DND-41 (cell line): Measurements from ENCODE around the gene RHOD.

ENCODE experiments used
- ATAC-seq: fragments of 200-7000 bp; cut with Tn5 transposase; 3 replicates; pipeline ENCODE4 v1.9.1; 2021; ENCODE audit warnings: low read depth; ENCODE audit not compliant: insufficient read depth
- DNase-seq: peaks from one replicate; pipeline ENCODE4 v3.0.0-alpha.2; 2020
- H2AFZ ChIP-seq: 2 replicates; pipeline ENCODE4 v1.6.0; 2012; ENCODE audit warnings: low read depth, low read length
- H3K27ac ChIP-seq: 2 replicates; pipeline ENCODE4 v1.5.1; 2012; ENCODE audit warnings: low read length, inconsistent platforms
- H3K27me3 ChIP-seq: fragments of 200-600 bp; sonication (generic); 2 replicates; pipeline ENCODE4 v1.6.0; 2012; ENCODE audit warnings: low read length, mild to moderate bottlenecking, inconsistent platforms; ENCODE audit not compliant: insufficient read depth, poor library complexity
- H3K36me3 ChIP-seq: 2 replicates; pipeline ENCODE4 v1.5.1; 2012; ENCODE audit warnings: low read length, inconsistent platforms; ENCODE audit not compliant: insufficient read depth
- H3K4me1 ChIP-seq: 2 replicates; pipeline ENCODE4 v1.5.1; 2012; ENCODE audit warnings: mild to moderate bottlenecking, low read length; ENCODE audit not compliant: insufficient read depth
- H3K4me2 ChIP-seq: 2 replicates; pipeline ENCODE4 v1.6.0; 2012; ENCODE audit warnings: mild to moderate bottlenecking, moderate library complexity, low read length, inconsistent platforms; ENCODE audit not compliant: insufficient read depth
- H3K4me3 ChIP-seq, 2 experiments: fragments of 200-600 bp in 1 of 2; shearing (Covaris generic) in 1 of 2; 2 replicates each; pipeline ENCODE4 v1.5.1; 2012 to 2016; ENCODE audit warnings: inconsistent platforms in 2 of 2, low read length in 2 of 2, mild to moderate bottlenecking in 2 of 2, low read depth in 1 of 2, moderate library complexity in 1 of 2
- H3K79me2 ChIP-seq: 2 replicates; pipeline ENCODE4 v1.6.0; 2012; ENCODE audit warnings: low read length, inconsistent platforms; ENCODE audit not compliant: insufficient read depth
- H3K9ac ChIP-seq: 2 replicates; pipeline ENCODE4 v1.6.0; 2012; ENCODE audit warnings: low read depth, mild to moderate bottlenecking, inconsistent platforms, low read length, moderate library complexity
- H3K9me3 ChIP-seq: 2 replicates; pipeline ENCODE4 v1.5.1; 2012; ENCODE audit warnings: low read length, moderate library complexity, mild to moderate bottlenecking, inconsistent platforms; ENCODE audit not compliant: insufficient read depth, severe bottlenecking
- H4K20me1 ChIP-seq: 2 replicates; pipeline ENCODE4 v1.6.0; 2012; ENCODE audit warnings: low read length; ENCODE audit not compliant: insufficient read depth
- EZH2 ChIP-seq: IDR thresholded peaks from 3 replicates; pipeline ENCODE4 v1.6.1; 2012; ENCODE audit warnings: borderline replicate concordance, low read depth, mild to moderate bottlenecking, moderate library complexity, low read length, inconsistent platforms; ENCODE audit not compliant: severe bottlenecking
- TF ChIP-seq, protein P1 (sequence below): IDR thresholded peaks from 2 replicates; pipeline ENCODE4 v1.5.1; 2012; ENCODE audit warnings: borderline replicate concordance, low read length, moderate library complexity, mild to moderate bottlenecking; ENCODE audit not compliant: poor library complexity, severe bottlenecking; ENCODE audit errors: extremely low read depth

Gene RHOD

GRCh38 chr11:67079065-67079705, 22.5 kb downstream of the RHOD start:
- DNase-seq (no peak), ATAC-seq (no peak)
- H3K4me2 ChIP-seq = no peak overlapping the region
- H3K27ac ChIP-seq = no peak overlapping the region
- H3K4me3 ChIP-seq = no peak overlapping the region
- no peaks in the 10 kb centered on the region for H3K27me3 ChIP-seq
- H3K36me3 ChIP-seq = no peaks in the 10 kb centered on the region
- H3K79me2 ChIP-seq = no peaks in the 10 kb centered on the region
- no peak overlapping the region for H2AFZ ChIP-seq
- TF ChIP-seq, protein P1, sequence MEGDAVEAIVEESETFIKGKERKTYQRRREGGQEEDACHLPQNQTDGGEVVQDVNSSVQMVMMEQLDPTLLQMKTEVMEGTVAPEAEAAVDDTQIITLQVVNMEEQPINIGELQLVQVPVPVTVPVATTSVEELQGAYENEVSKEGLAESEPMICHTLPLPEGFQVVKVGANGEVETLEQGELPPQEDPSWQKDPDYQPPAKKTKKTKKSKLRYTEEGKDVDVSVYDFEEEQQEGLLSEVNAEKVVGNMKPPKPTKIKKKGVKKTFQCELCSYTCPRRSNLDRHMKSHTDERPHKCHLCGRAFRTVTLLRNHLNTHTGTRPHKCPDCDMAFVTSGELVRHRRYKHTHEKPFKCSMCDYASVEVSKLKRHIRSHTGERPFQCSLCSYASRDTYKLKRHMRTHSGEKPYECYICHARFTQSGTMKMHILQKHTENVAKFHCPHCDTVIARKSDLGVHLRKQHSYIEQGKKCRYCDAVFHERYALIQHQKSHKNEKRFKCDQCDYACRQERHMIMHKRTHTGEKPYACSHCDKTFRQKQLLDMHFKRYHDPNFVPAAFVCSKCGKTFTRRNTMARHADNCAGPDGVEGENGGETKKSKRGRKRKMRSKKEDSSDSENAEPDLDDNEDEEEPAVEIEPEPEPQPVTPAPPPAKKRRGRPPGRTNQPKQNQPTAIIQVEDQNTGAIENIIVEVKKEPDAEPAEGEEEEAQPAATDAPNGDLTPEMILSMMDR = no peak
- TF ChIP-seq EZH2 = no peak
- H4K20me1 ChIP-seq = no peaks in the 10 kb centered on the region
- H3K9ac ChIP-seq = no peak overlapping the region
- peaks cover 19% of the 10 kb centered on the region for H3K4me1 ChIP-seq
- no peaks in the 10 kb centered on the region for H3K9me3 ChIP-seq

DNA sequence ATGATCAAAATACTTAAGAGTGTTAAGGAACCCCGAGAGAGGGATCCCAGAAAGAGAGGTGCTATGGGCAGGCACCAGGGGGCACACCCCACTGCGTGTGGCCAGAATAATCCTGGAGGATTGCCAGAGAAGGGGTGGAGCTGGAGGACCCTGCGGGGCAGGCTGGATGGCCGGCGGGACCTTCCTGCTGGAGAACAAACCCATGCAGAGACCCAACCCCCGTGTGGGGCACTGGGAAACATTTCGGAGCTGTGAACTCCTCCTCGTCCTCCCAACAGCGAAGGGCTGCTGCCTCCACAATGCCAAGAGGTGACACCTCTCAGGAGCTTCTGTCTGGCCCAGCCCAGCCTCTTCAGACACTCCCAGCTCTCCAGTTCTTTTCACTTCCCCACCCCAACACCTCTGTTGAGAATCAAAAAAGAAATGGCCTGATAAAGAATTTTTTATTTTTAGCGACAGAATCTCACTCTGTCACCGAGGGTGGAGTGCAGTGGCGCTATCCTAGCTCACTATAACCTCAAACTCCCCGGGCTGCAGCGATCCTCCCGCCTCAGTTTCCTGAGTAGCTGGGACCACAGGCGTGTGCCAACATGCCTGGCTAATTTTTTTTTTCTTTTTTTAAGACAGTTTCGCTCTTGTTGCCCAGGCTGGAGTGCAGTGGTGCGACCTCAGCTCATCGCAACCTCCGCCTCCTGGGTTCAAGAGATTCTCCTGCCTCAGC, 25.6 kb downstream of the RHOD start:
- H2AFZ ChIP-seq = peak overlapping the region; percentile 33
- TF ChIP-seq EZH2 = no peak
- TF ChIP-seq, protein P1 = peak; percentile 41
- peak overlapping the region; percentile 61 for H3K4me2 ChIP-seq

DNA sequence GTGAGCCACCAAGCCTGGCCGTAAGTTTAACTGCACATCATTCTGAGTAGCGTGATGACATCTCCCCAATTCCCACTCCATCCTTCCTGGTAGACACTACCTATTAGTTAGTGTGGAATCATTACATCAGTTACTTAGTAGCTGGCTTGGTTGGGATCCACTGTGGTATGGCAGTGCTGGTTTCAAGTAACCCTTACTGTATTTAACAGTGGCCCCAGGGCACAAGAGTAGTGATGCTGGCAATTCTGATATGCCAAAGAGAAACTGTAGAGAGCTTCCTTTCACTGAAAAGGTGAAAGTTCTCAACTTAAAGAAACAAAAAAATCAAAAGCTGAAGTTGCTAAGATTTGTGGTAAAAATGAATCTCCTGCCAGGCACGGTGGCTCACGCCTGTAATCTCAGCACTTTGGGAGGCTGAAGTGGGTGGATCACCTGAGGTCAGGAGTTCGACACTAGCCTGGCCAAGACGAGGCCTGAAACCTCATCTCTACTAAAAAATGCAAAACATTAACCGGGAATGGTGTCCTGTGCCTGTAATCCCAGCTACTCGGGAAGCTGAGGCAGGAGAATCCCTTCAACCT, 27.2 kb downstream of the RHOD start:
- no peak overlapping the region for H3K27ac ChIP-seq
- H3K9ac ChIP-seq = no peak overlapping the region
- no peak overlapping the region for H3K4me3 ChIP-seq
- H3K79me2 ChIP-seq = no peaks in the 10 kb centered on the region
- TF ChIP-seq, protein P1 = no peak
- TF ChIP-seq EZH2 = no peak
- no peaks in the 10 kb centered on the region for H3K36me3 ChIP-seq
- no peaks in the 10 kb centered on the region for H3K27me3 ChIP-seq
- no peak overlapping the region for H2AFZ ChIP-seq
- no peak overlapping the region for H3K4me2 ChIP-seq
- DNase-seq = no peak
- ATAC-seq = no peak
- peaks cover 19% of the 10 kb centered on the region for H3K4me1 ChIP-seq
- no peaks in the 10 kb centered on the region for H4K20me1 ChIP-seq
- no peaks in the 10 kb centered on the region for H3K9me3 ChIP-seq

More for the DNA sequence above, 25.6 kb downstream of the RHOD start:
- peak overlapping the region; percentile 38 for H3K9ac ChIP-seq
- H3K9me3 ChIP-seq = no peaks in the 10 kb centered on the region
- peaks cover 19% of the 10 kb centered on the region for H3K4me1 ChIP-seq
- peak overlapping the region; percentile 51 for H3K27ac ChIP-seq
- DNase-seq (peak; percentile 76), ATAC-seq (peak; percentile 85)
- H3K27me3 ChIP-seq = no peaks in the 10 kb centered on the region
- H3K79me2 ChIP-seq = no peaks in the 10 kb centered on the region
- peak overlapping the region in 1 of 2 experiments; percentile 39; a peak in 2 of 4 replicates for H3K4me3 ChIP-seq
- H3K36me3 ChIP-seq = no peaks in the 10 kb centered on the region
- H4K20me1 ChIP-seq = no peaks in the 10 kb centered on the region
